Mucosa of descending colon (tissue), 3 donors: ENCODE data around the gene PRKCB. TPM values are rescaled to one million over a fixed set of nuclear protein-coding genes. Genes with fewer than 3 reads are reported as not detected.

Experiments used
- ATAC-seq: fragments of 200-7000 bp; cut with Tn5 transposase; one replicate; pipeline ENCODE4 v1.9.1; 2020; ENCODE audit warnings: mild to moderate bottlenecking, moderate library complexity
- DNase-seq, 3 donors: peaks; one replicate each; pipeline ENCODE4 v3.0.0-alpha.2; 2020
- H3K36me3 ChIP-seq: fragments of 200-600 bp; one replicate; pipeline ENCODE4 v1.8.0; 2021; ENCODE audit warnings: low read depth, mild to moderate bottlenecking
- H3K4me1 ChIP-seq: fragments of 200-600 bp; one replicate; pipeline ENCODE4 v1.8.0; 2021; ENCODE audit warnings: low read depth, mild to moderate bottlenecking
- H3K4me3 ChIP-seq: fragments of 200-600 bp; one replicate; pipeline ENCODE4 v1.8.0; 2021; ENCODE audit warnings: mild to moderate bottlenecking
- H3K9me3 ChIP-seq: fragments of 200-600 bp; one replicate; pipeline ENCODE4 v1.8.0; 2021; ENCODE audit warnings: mild to moderate bottlenecking
- CTCF ChIP-seq: fragments of 200-600 bp; IDR thresholded peaks from one replicate; pipeline ENCODE4 v1.8.0; 2022; ENCODE audit warnings: antibody characterized with exemption, mild to moderate bottlenecking
- intact Hi-C, 2 donors: fragments of 100-400 bp; cut with DNase I in 1 of 2; cut with micrococcal nuclease in 1 of 2; formaldehyde crosslinking; loops; one replicate each; pipeline versions ENCODE4 v1.11.0 to v1.11.1; 2022; cut with DNase I, micrococcal nuclease
- total RNA-seq, 3 donors: library from RNA; stranded (reverse); fragmentation: NEBNext Ultra II Directional in 2 of 3; extraction: Animal tissue kit (Norgen Biotek cat#: 25700) in 2 of 3; gene quantifications; one replicate each; pipeline versions ENCODE4 v1.2.1 to v1.2.4, GENCODE V29; 2021 to 2023
- donor health status: DM: no; HTN: no; CAD: no; lungs with moderate emphysema.
- donor health status: DM: no; HTN: no; CAD: no.
- donor health status: DM: no; HTN: yes; CAD: no.

The PRKCB gene
- total RNA-seq, 3 donors from 2014 or later = 7.4 to 29.0 (median 8.2) TPM

- Histone ChIP-seq H3K4me3 (no peak overlapping the region), H3K36me3 (no peaks in the 10 kb centered on the region), H3K4me1 (peaks cover 10% of the 10 kb centered on the region), H3K9me3 (no peaks in the 10 kb centered on the region)
- ATAC-seq (no peak), DNase-seq (no peak)
- no peak for TF ChIP-seq CTCF
- intact Hi-C loops = no loop called here
Measured at GRCh38 chr16:23866621-23867020, 30.8 kb downstream of the PRKCB start.

- TF ChIP-seq CTCF = no peak
Measured at GRCh38 chr16:23867566-23867965, 31.8 kb downstream of the PRKCB start.

DNA sequence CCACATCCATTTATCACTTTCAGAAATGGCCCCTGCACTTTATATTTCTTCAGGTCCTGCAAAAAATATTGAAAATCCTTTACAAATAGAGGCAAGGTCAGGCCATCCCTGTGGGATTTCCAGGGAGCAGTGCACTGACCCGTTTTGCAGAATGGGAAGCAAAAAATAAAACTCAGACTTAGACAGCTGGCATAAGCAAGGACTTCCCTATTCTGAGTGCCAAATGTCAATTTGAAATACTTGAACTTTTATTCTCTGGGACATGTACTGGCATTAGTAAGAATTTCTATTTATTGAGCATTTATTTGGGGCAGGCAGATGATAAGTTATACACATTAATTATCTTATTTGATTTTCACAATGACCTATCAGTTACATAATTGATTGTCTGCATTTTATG lies 32.4 kb downstream of the PRKCB start:
- intact Hi-C loops = no loop called here
- no peak for ATAC-seq
- no peak overlapping the region for H3K4me3 ChIP-seq
- DNase-seq = no peak
- no peaks in the 10 kb centered on the region for H3K36me3 ChIP-seq
- no peaks in the 10 kb centered on the region for H3K9me3 ChIP-seq
- TF ChIP-seq CTCF = no peak
- peaks cover 10% of the 10 kb centered on the region for H3K4me1 ChIP-seq

More at GRCh38 chr16:23867566-23867965, 31.8 kb downstream of the PRKCB start:
- no peak for ATAC-seq
- Histone ChIP-seq H3K9me3 (no peaks in the 10 kb centered on the region), H3K36me3 (no peaks in the 10 kb centered on the region), H3K4me3 (no peak overlapping the region), H3K4me1 (peaks cover 10% of the 10 kb centered on the region)
- intact Hi-C loops = no loop called here
- DNase-seq = no peak

DNA sequence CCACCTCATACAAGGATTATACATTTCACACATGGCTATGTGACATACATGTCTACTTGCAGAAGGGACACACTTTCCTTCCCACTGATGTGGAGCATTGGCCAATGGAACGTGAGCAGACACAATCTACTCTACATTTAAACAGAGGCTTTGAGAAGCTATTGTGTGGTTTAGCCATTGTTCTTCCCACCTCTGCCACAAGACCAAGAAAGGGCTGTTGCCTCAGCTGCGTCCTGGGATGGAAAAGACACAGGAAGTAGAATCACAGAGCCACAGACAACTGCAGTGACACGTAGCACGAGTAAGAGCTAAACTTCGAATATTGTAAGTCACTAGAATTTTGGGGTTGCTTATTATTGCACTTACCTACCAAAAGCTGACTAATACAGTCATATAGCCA lies 33.3 kb downstream of the PRKCB start:
- no peak for TF ChIP-seq CTCF
- H3K4me1 ChIP-seq = peaks cover 4% of the 10 kb centered on the region
- ATAC-seq (no peak), DNase-seq (no peak)
- no peak overlapping the region for H3K4me3 ChIP-seq
- no peaks in the 10 kb centered on the region for H3K36me3 ChIP-seq
- intact Hi-C loops = no loop called here
- H3K9me3 ChIP-seq = no peaks in the 10 kb centered on the region

- no peak for TF ChIP-seq CTCF
- intact Hi-C loops = no loop called here
- H3K4me1 ChIP-seq = no peaks in the 10 kb centered on the region
- ATAC-seq (no peak), DNase-seq (no peak)
- no peak overlapping the region for H3K4me3 ChIP-seq
- no peaks in the 10 kb centered on the region for H3K9me3 ChIP-seq
- H3K36me3 ChIP-seq = no peaks in the 10 kb centered on the region
Measured at GRCh38 chr16:23871924-23872323, 36.1 kb downstream of the PRKCB start.

- no peaks in the 10 kb centered on the region for H3K4me1 ChIP-seq
- intact Hi-C loops = no loop called here
- no peak for TF ChIP-seq CTCF
- no peak overlapping the region for H3K4me3 ChIP-seq
- ATAC-seq (no peak), DNase-seq (no peak)
- no peaks in the 10 kb centered on the region for H3K9me3 ChIP-seq
- H3K36me3 ChIP-seq = no peaks in the 10 kb centered on the region
Measured at GRCh38 chr16:23874613-23875294, 39.0 kb downstream of the PRKCB start.
